DOHH2 (cell line): ENCODE results near the gene GRK2.

ENCODE experiments used
- H3F3A ChIP-seq: fragments of 200-600 bp; sonication (generic), shearing (Covaris generic); 2 replicates; pipeline ENCODE4 v1.6.0; 2016; ENCODE audit warnings: antibody characterized with exemption, mild to moderate bottlenecking; ENCODE audit not compliant: control insufficient read depth, insufficient read depth
- H3K27ac ChIP-seq: fragments of 200-600 bp; sonication (generic); 2 replicates; pipeline ENCODE4 v1.5.1; 2014; ENCODE audit warnings: low read depth, mild to moderate bottlenecking, low read length, moderate library complexity
- H3K27me3 ChIP-seq: fragments of 200-600 bp; sonication (generic); 2 replicates; pipeline ENCODE4 v1.6.1; 2014; ENCODE audit warnings: mild to moderate bottlenecking, low read length, mixed read lengths; ENCODE audit not compliant: control insufficient read depth
- H3K36me3 ChIP-seq: fragments of 200-600 bp; sonication (generic); 2 replicates; pipeline ENCODE4 v1.6.1; 2014; ENCODE audit warnings: mild to moderate bottlenecking, low read length, moderate library complexity, mixed read lengths; ENCODE audit not compliant: control insufficient read depth
- H3K4me1 ChIP-seq: fragments of 200-600 bp; sonication (generic); 2 replicates; pipeline ENCODE4 v1.6.1; 2014; ENCODE audit warnings: mild to moderate bottlenecking, low read length, mixed read lengths; ENCODE audit not compliant: control insufficient read depth
- H3K4me2 ChIP-seq: fragments of 200-600 bp; sonication (generic); 2 replicates; pipeline ENCODE4 v1.6.0; 2014; ENCODE audit warnings: mild to moderate bottlenecking, low read length, moderate library complexity
- H3K4me3 ChIP-seq: fragments of 200-600 bp; sonication (generic); 2 replicates; pipeline ENCODE4 v1.5.1; 2014; ENCODE audit warnings: mild to moderate bottlenecking, low read length, mixed read lengths
- H3K79me2 ChIP-seq: fragments of 200-600 bp; sonication (generic); 2 replicates; pipeline ENCODE4 v1.6.1; 2014; ENCODE audit warnings: mild to moderate bottlenecking, low read length, mixed read lengths; ENCODE audit not compliant: control insufficient read depth
- H3K9me2 ChIP-seq: fragments of 200-600 bp; sonication (generic); replicated peaks from 2 replicates; pipeline ENCODE4 v1.6.1; 2014; ENCODE audit warnings: mild to moderate bottlenecking, low read length, mixed read lengths; ENCODE audit not compliant: control insufficient read depth
- H3K9me3 ChIP-seq: fragments of 200-600 bp; sonication (generic); 2 replicates; pipeline ENCODE4 v1.6.1; 2014; ENCODE audit warnings: antibody characterized with exemption, low read length, mixed read lengths; ENCODE audit not compliant: control insufficient read depth, insufficient read depth
- H4K20me1 ChIP-seq: fragments of 200-600 bp; sonication (generic); 2 replicates; pipeline ENCODE4 v1.6.0; 2014; ENCODE audit warnings: low read depth, mild to moderate bottlenecking, antibody characterized with exemption, low read length, moderate library complexity; ENCODE audit not compliant: control insufficient read depth, insufficient read depth
- CTCF ChIP-seq: fragments of 200-600 bp; sonication (generic); IDR thresholded peaks from one replicate; pipeline ENCODE4 v1.5.1; 2014; ENCODE audit warnings: antibody characterized with exemption, mild to moderate bottlenecking, low read depth, low read length; ENCODE audit not compliant: poor library complexity, severe bottlenecking
- EZH2phosphoT487 ChIP-seq: fragments of 200-600 bp; sonication (generic); IDR thresholded peaks from 2 replicates; pipeline ENCODE4 v1.6.1; 2017; ENCODE audit warnings: borderline replicate concordance, mild to moderate bottlenecking, antibody characterized with exemption, low read length, moderate library complexity, mixed read lengths

GRK2 gene

GRCh38 chr11:67311051-67311555 lies 44.8 kb downstream of the GRK2 start:
- Histone ChIP-seq H3K9me2 (no peaks in the 10 kb centered on the region), H3K27me3 (no peaks in the 10 kb centered on the region), H3F3A (peaks cover 5% of the 10 kb centered on the region), H3K27ac (no peak overlapping the region), H3K4me1 (peaks cover under 1% of the 10 kb centered on the region; the same call in 1 of the 2 replicates), H3K9me3 (no peaks in the 10 kb centered on the region), H3K36me3 (peaks cover 26% of the 10 kb centered on the region), H3K4me2 (no peak overlapping the region), H4K20me1 (no peaks in the 10 kb centered on the region), H3K79me2 (no peaks in the 10 kb centered on the region), H3K4me3 (no peak overlapping the region)
- TF ChIP-seq CTCF (no peak), EZH2phosphoT487 (no peak)

- Histone ChIP-seq H3F3A (peaks cover 5% of the 10 kb centered on the region), H3K9me2 (no peaks in the 10 kb centered on the region), H3K27me3 (no peaks in the 10 kb centered on the region), H3K9me3 (no peaks in the 10 kb centered on the region), H3K4me2 (no peak overlapping the region), H3K4me1 (peaks cover 5% of the 10 kb centered on the region), H4K20me1 (no peaks in the 10 kb centered on the region), H3K79me2 (no peaks in the 10 kb centered on the region), H3K27ac (no peak overlapping the region), H3K36me3 (peaks cover 26% of the 10 kb centered on the region), H3K4me3 (no peak overlapping the region)
- TF ChIP-seq EZH2phosphoT487 = no peak
- no peak for TF ChIP-seq CTCF
Measured at GRCh38 chr11:67311556-67312082, 45.3 kb downstream of the GRK2 start.

GRCh38 chr11:67312187-67313021 lies 46.1 kb downstream of the GRK2 start:
- no peaks in the 10 kb centered on the region for H4K20me1 ChIP-seq
- H3K9me3 ChIP-seq = no peaks in the 10 kb centered on the region
- peaks cover 5% of the 10 kb centered on the region for H3K4me1 ChIP-seq
- no peaks in the 10 kb centered on the region for H3K9me2 ChIP-seq
- no peak overlapping the region for H3K27ac ChIP-seq
- no peak for TF ChIP-seq EZH2phosphoT487
- no peak for TF ChIP-seq CTCF
- no peaks in the 10 kb centered on the region for H3K79me2 ChIP-seq
- peaks cover 5% of the 10 kb centered on the region for H3F3A ChIP-seq
- H3K27me3 ChIP-seq = no peaks in the 10 kb centered on the region
- H3K36me3 ChIP-seq = peaks cover 21% of the 10 kb centered on the region
- H3K4me2 ChIP-seq = no peak overlapping the region
- H3K4me3 ChIP-seq = no peak overlapping the region
